Germinal center (tissue), 1 donor: ENCODE data around the gene TMPRSS4.
"Not testable (repeated sequence)": the region's sequence is repeated elsewhere in the genome, so short reads cannot be mapped to it uniquely, and the experiment has no call there.

Experiments
- DNase-seq: peaks from one replicate; pipeline ENCODE4 v3.0.0; 2012; ENCODE audit warnings: mixed read lengths, low spot score

The TMPRSS4 gene

DNA sequence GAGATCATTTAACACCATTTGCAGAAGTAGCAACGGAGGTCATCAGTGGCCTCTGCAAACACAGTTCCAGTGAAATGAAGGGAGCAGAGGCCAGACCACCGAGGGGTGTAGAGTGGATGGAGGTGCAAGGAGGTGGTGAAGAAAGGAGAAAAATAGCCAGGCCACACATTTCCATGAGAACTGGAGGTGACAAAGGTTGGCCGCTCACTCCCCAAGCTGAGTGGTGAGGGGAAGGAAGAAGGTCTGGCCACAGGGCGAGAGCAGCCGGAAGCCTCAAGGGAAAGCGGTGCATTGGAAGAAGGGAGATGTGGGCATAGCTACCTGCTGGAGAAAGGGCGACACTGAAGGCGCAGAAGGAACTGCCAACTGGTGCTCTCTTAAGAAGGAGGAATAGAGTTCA lies 20.1 kb upstream of the TMPRSS4 start:
- DNase-seq, result no peak

DNA sequence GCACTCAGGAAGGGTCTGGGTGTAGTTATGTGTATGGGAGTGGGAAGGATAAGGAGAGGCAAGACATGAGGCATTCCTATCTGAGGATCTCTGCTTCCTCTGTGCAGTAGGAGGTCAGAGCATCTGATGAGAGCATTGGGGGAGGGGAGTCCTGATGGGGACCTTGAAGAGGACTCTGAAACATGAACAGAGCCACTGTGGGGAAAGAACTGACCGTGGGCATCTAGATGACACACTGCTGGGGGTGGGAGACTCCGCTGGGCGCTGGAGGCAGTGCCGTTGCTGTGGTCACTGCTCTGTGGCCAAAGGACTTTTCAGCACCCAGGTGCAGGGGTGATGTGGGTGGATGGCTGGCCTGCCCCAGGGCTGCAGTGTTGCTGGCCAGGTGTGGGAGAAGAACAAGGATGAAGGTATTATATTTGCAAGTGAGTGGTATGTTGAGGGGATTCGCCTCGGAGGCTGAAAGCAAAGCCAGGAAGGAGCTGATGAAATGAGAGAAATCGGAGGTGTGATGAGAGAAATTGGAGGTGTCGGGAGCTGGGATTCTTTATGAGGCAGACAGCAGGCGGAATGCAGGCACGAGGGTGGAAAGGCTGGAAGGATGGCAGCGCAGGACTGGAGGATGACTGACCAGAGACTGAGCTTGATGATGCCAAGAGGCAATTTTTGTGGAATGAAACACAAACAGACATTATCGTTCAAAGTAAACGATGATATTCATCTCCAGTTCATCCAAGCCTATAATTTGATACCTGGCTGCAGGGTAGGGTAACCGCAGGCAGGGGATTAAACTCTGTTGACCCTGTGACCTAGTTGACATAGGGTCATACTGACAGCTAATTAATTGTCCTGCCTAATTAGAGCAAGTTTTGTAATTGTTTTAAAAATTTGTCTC lies 19.4 kb upstream of the TMPRSS4 start:
- DNase-seq, result no peak

DNA sequence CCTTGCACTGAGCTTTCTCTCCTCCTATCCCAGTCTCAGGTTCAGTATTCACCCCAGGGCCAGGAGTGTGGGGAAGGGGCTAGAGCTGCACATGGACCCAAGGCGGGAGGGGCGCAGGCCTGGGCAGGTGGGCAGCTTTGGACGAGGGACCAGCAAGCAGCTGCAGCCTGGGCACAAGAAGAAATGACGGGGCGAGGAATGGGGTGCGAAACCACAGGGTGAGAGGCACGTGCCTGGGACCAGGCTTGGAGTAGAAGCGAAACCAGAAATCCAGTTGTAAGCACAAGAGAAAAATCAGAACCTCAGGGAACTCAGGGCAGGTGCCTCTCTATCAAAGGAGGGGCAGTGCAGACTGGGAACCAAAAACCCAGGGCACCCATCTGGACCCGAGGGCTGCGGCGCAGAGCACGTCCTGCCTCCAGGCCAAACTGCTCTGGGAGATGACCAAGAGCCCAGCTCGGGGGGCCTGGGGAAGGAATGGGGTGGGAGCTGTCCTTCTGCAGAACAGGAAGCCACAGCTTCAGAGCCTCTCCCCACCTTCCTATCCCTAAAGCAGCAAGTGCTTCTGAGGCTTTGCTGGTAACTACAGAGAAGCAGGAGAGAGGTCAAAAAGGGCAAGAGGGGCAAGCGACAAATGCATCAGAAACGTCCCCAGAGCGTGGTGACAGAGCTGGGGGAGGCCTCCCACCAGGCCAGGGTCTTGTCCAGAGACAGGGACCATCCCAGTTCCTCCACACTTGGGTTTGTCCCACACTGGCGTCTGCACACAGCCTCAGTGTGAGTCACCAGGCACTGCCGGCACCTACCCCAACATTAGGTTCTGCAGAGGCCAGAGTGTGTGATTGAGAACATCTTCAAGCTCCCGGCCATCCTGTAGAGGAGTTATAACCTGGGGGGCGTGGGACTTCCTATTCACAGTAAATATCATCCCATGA lies 18.3 kb upstream of the TMPRSS4 start:
- no peak for DNase-seq

DNA sequence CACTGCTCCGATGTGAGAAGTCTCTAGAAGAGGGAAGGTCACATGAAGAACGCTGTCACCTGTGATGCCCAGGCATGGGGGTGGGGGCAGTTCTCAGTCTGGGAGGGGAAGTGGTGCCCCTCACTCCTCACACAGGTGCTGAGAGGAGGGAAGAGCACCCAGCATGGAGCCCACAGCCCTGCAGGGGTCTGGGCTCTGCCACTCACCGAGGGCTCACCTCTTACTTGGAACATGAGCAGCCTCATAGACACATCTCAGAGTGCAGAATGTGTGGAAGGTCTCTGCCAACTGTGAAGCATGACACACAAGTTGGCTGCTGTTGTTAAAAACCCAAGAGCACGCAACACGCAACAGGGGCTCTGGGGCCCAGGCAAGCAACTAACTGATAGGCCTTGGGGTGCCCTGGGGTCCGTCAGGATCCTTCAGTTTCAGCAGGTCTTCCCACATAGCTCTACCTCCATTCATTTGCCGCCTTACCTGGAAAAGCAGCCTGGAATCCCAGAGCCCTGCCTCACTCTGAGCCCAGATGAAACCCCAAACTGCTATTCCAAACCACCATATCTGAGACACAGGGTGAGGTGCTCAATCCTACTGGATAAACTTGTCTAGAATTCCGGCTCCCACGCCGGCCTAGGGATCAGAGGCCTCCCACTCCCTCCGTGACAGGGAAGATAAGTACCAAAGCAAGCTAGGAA lies 17.5 kb upstream of the TMPRSS4 start:
- DNase-seq, result no peak

DNA sequence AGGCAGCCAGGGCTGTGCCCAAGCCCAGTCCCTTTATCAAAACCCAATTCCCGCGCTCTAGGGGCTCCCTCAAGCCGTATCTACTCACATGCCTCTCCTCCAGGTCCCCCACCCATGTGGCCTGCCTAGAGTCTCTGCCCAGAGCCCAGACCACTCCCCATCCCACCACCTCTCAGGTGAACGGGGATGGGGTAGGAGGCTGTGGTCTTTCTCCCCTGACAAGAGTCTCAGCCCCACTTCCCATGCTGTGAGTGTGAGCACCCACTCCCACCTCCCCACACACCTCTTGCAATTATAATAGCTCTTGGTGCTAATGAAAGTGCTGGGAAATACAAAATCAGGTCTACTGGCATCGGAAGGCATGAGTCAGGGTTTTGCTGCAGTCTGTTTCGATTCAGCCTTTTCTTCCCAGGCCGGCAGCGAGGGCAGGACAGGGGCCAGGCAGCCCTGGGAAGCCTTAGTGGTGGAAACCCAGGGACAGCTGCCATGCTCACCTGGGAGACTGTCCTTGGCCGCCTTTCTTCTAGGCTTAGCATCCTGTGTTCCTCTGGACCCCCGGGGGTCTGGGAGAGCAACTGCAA lies 16.7 kb upstream of the TMPRSS4 start:
- DNase-seq, result no peak

- DNase-seq, result no peak
These were observed 16.0 kb upstream of the TMPRSS4 start for GRCh38 chr11:118060869-118061268.

GRCh38 chr11:118061586-118062125 lies 15.2 kb upstream of the TMPRSS4 start:
- no peak for DNase-seq

- not testable (repeated sequence) for DNase-seq
These were observed 14.7 kb upstream of the TMPRSS4 start for GRCh38 chr11:118062181-118062580.

- not testable (repeated sequence) for DNase-seq
These were observed 14.2 kb upstream of the TMPRSS4 start for GRCh38 chr11:118062631-118063030.

DNA sequence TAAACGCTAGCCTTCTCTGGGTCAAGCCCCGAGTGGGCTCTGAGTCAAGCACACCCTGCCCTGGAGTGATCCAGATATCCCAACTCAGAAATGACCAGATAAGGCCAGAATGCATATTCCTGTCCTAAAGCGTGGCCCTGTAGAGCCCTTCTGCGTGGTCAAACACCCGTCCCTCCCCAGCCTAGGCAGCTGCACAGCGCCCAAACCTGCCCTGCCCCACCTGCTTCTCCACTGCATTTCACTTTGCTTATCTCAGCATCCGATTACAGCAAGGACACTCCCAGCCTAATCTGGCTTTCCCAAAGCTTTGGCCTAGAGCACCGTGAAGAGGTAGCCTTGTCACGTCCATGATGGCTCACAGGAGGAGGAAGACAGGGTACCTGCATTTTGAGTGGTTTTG lies 11.9 kb upstream of the TMPRSS4 start:
- no peak for DNase-seq

DNA sequence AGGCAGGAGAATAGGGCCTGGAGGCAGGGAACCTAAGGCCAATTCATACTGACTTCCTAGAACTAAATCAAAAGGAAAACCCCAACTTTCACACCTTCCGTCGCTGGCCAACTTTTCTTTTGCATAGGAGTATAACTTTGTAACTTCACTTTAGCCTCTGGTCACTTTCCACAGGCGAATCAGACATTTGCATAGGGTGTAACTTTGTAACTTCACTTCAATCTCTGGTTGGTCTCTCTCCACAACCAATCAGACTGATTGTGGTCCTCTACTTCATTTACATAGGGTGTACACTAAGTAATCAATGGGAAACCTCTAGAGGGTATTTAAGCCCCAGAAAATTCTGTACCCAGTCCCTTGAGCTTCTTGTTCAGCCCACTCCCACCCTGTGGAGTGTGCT lies 11.5 kb upstream of the TMPRSS4 start:
- DNase-seq, result no peak

DNA sequence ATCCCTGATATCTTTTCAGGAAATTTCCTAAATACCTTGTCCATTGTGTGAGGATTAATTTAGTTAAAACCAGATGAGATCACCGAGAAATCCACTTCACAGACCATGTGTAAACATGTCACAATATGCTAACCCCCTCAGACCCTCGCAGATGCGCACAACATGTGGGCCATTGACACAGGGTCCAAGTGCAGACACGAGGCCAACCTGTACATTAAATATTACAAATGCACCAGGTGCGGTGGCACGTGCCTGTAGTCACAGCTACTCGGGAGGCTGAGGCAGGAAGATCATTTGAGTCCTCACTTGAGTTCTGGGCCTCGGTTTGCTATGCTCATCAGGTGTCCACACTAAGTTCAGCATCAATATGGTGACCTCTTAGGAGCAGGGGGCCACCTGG lies 9.9 kb upstream of the TMPRSS4 start:
- DNase-seq, result no peak

- no peak for DNase-seq
These were observed 8.5 kb upstream of the TMPRSS4 start for GRCh38 chr11:118068206-118068944.

DNA sequence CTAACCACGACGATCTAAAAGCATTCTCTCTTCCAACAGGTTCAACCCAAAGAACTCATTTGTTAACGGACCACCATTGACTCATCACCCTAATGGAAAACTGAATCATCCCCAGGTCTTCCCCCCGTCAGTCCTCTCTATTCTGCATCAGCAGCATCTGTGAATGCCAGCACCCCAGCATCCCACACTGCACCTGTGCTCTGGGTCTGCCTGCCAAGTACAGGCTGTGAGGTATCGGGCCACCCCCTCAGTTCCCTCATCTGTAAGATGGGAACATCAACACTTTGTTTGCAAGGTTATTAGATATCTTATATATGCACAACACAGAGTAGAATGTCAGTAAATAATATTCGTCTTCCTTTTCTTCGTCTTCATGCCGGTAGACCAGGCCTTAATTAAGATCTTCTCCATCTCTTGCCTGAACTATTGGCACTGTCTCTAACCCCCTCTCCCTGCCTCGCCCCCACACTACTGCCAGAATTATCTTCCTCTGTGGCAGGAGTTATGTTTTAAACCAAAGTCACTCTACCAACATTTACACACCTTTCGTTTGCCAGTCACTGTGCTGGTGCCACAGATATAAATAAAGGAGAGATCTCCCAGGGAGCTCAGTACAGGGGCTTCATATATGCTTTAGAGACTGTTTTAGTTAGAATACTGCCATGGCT lies 7.8 kb upstream of the TMPRSS4 start:
- DNase-seq, result no peak

DNA sequence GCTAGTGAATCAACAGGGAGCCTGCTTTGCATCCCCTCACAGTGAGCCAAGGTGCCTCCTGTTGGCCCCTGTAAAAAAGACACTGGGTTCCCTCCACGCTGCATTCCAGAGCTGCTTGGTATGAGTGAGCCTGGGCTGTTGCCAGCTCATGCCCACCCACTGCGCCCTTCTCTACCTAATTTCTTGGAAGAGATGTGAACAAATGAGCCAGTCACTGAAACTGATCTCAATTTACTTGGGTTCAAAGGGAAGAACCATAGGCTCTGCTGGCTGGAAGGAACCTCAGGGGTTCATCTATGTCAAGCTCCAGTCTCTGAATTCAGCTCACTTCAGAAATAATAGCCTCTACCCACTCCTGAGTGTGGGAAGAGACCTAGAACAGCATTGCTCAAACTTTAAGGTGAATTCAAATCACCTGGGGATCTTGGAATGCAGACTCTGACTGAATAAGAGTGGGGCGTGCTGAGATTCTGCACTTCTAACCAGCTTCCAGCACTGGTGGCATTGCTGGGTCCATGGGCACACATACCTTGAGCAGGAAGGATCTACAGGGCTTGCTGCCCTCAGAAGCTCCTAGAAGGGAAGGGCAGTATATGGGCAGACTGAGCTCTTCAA lies 5.4 kb upstream of the TMPRSS4 start:
- DNase-seq, result no peak

GRCh38 chr11:118073554-118073953 lies 3.3 kb upstream of the TMPRSS4 start:
- DNase-seq, result no peak

DNA sequence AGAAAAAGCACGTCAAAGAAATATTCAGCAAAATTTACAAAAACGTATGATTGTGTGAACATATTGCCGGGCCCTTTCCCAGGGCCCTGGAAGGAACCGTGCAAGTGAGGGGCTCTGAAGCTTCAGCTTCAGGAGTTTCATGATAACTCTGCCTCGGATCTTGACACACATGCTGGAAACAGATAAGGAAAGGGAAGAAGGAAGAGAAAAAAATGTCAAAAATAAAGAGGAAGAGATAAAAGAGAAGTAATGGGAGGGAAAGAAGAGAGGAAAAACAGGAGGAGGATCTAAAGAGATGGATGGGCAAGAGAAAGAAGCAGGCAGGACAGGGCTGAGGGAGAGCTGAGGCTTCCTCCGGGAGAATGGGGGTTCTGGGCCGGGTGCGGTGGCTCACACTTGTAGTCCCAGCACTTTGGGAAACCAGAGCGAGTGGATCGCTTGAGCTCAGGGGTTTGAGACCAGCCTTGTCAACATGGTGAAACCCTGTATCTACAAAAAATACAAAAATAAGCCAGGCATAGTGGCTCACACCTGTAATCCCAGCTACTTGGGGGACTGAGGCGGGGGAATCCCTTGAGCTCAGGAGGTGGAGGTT lies 2.7 kb upstream of the TMPRSS4 start:
- no peak for DNase-seq

DNA sequence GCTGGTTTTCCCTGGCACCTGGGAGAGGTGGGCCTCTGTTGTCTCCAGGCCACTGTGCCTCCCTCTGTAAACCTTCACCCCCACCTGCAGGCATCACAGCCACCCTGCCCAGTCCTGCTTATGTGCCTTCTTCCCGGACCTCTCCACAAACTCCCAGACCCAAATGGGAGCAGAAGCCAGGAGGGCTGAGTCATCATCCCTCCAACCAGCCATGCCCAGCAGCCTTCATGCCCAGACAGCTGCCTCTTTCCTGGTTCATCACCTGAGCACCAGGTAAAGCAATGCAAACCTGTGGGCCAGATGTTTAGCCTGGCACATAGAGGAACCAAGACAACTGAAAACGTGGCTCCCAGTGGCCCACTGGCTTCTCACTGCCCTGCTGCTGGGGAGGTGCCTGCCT lies 2.1 kb upstream of the TMPRSS4 start:
- no peak for DNase-seq

DNA sequence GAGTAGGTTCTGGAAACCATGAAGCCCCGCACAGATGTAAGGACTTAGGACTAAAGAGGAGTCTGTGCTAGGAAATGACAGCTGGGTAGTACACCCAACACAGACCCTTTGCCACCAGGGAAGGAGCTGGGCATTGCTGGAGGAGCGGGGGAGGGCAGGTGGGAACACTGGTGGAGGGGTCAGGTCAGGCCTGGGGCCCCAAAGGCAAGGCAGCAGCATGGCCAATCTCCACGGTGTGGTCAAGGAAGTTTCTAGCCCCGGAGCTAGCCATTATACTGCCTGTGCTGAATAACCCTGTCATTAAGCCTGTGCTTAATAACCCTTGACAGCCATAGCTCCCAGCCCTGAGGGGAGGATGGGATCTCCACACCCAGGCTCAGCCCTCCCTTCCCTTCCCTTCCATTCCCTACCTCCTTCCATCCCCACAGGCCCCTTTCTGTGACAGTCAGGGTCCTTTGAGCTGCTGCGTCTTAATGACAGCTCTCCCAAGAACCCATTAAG lies 2.1 kb downstream of the TMPRSS4 start:
- no peak for DNase-seq
